ENCODE data around the gene MRGPRF. TPM values are rescaled to one million over a fixed set of nuclear protein-coding genes. Genes with fewer than 3 reads are reported as not detected.
A peak's percentile ranks its signal among the peaks of the same experiment; 100 is the strongest.

Gene MRGPRF
- polyA plus RNA-seq, 4 donors, result 0.81 to 16.9 (median 2.1) TPM

DNA sequence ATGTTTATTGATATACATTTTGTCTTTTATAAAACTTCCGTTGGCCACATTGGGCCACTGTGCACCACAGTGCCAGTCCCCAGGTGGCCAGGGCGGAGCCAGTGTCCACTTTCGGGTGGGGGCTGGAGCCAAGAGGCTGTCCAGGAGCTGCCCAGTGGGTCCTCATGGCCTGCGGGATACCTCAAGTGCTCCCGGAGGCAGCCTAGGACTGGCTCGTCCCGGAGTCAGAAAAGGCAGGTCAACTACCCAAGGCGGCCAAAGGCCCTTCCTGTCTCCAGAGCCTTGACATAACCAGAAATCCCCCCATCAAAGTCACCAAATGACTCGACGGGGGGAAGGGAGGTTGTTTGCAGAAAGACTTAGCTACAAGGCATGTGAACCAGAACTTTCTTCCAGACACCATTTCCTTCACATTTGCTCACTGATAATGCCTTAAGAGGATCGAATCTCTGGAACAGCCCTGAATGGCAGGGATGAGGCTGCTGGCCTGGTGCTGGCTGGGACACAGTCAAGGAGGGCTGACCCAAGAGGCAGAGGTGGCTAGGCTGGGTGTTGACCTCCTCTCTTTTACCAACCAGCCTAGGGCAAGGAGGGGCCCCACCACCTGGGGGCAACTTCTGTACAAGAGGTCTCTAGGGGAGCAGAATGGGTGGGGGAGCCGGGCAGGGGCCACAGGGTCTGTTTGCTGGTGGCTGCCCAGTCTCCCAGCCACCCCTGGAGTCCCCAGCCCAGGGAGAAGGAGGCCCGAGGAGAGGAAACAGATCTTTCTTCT lies 8.4 kb downstream of the MRGPRF start:
- H3K27ac ChIP-seq (ENCODE audit: low read depth in 1 of 3, low read length in 2 of 3), result no peak overlapping the region
- DNase-seq (no peak), FAIRE-seq (no peak)
- H3K27me3 ChIP-seq (ENCODE audit: control insufficient read depth in 3 of 3, insufficient read depth in 3 of 3, low read length in 3 of 3), result peaks cover 0 to 4% (median 2%) of the 10 kb centered on the region in 3 donors
- WGBS, 3 donors, result 69 to 85% (median 82%) methylated on average over 13 of the region's 13 CpGs
- peaks cover 0 to 12% (median 0%) of the 10 kb centered on the region in 3 donors for H3K36me3 ChIP-seq (ENCODE audit: control insufficient read depth in 3 of 3, insufficient read depth in 2 of 3, low read depth in 1 of 3, low read length in 3 of 3)
- H3K4me3 ChIP-seq (ENCODE audit: low read depth in 1 of 3, low read length in 3 of 3), result no peak overlapping the region
- H3K9me3 ChIP-seq (ENCODE audit: control insufficient read depth in 2 of 2, insufficient read depth in 1 of 2, low read depth in 1 of 2, low read length in 1 of 2), result no peaks in the 10 kb centered on the region
- peaks cover 0 to 35% (median 0%) of the 10 kb centered on the region in 3 donors for H3K4me1 ChIP-seq (ENCODE audit: control insufficient read depth in 3 of 3, insufficient read depth in 2 of 3, low read depth in 1 of 3, low read length in 2 of 3)

DNA sequence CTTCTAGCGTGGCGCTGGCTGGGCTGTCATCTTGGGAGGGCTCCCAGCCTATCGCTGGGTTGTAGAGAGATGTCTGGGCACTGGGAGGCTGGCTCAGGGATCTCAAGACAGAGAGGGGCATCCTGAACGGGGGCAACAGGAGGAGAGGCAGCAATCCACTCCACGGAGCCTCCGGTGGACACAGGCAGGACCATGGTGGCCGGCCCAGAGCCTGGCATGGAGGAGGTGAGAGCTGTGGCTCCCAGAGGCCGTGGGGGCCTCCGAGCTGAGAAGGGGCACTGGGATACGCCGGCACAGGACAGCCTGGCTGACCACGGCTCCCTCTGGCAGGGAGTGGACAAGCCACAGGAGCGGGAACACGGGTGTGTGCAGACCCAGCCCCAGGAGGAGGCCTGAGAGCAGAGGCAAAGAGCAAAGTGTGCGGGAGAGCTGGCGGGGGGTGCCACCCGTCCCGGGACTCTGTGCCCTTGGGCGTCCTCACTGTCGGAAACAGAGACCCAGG lies 9.1 kb downstream of the MRGPRF start:
- FAIRE-seq (no peak), DNase-seq (no peak)
- no peaks in the 10 kb centered on the region for H3K9me3 ChIP-seq (ENCODE audit: control insufficient read depth in 2 of 2, insufficient read depth in 1 of 2, low read depth in 1 of 2, low read length in 1 of 2)
- H3K27me3 ChIP-seq (ENCODE audit: control insufficient read depth in 3 of 3, insufficient read depth in 3 of 3, low read length in 3 of 3), result peaks cover 0 to 4% (median 2%) of the 10 kb centered on the region in 3 donors
- H3K36me3 ChIP-seq (ENCODE audit: control insufficient read depth in 3 of 3, insufficient read depth in 2 of 3, low read depth in 1 of 3, low read length in 3 of 3), result peaks cover 0 to 12% (median 0%) of the 10 kb centered on the region in 3 donors
- no peak overlapping the region for H3K27ac ChIP-seq (ENCODE audit: low read depth in 1 of 3, low read length in 2 of 3)
- H3K4me1 ChIP-seq (ENCODE audit: control insufficient read depth in 3 of 3, insufficient read depth in 2 of 3, low read depth in 1 of 3, low read length in 2 of 3), result peaks cover 0 to 31% (median 0%) of the 10 kb centered on the region in 3 donors
- 79 to 89% (median 84%) methylated on average over 20 of the region's 20 CpGs for WGBS, 3 donors
- H3K4me3 ChIP-seq (ENCODE audit: low read depth in 1 of 3, low read length in 3 of 3), result no peak overlapping the region

DNA sequence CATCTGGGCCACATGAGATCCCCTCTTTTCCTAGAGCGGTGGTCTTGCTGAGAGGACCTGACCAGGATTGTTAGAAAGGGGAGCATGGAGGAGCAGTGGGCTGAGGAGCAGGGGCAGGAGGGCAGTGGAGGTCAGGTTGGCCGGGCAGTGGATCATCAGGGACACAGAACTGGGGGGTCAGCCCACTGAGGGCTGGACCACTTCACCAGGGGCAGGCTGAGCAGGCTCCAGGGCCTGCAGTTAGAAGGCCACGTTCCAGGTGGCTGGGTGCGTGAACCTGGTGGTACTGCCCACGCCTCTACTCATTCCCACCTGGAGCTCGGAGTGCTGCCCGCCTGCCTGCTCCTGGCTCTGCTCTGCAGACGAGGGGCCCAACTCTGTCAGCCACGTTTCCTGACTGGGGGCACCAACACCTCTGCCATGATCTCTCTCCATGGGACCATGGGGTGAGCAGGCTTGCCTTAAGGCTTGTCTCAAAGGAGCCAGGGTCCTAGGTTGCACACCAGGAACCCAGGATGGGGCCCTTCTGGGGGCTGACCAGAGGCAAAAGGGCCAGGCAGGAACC lies 9.7 kb downstream of the MRGPRF start:
- 85 to 88% (median 86%) methylated on average over 9 of the region's 9 CpGs for WGBS, 3 donors
- no peak overlapping the region for H3K27ac ChIP-seq (ENCODE audit: low read depth in 1 of 3, low read length in 2 of 3)
- no peaks in the 10 kb centered on the region for H3K9me3 ChIP-seq (ENCODE audit: control insufficient read depth in 2 of 2, insufficient read depth in 1 of 2, low read depth in 1 of 2, low read length in 1 of 2)
- peaks cover 0 to 10% (median 0%) of the 10 kb centered on the region in 3 donors for H3K36me3 ChIP-seq (ENCODE audit: control insufficient read depth in 3 of 3, insufficient read depth in 2 of 3, low read depth in 1 of 3, low read length in 3 of 3)
- peaks cover 0 to 31% (median 0%) of the 10 kb centered on the region in 3 donors for H3K4me1 ChIP-seq (ENCODE audit: control insufficient read depth in 3 of 3, insufficient read depth in 2 of 3, low read depth in 1 of 3, low read length in 2 of 3)
- DNase-seq (no peak), FAIRE-seq (no peak)
- H3K27me3 ChIP-seq (ENCODE audit: control insufficient read depth in 3 of 3, insufficient read depth in 3 of 3, low read length in 3 of 3), result peaks cover 0 to 4% (median 2%) of the 10 kb centered on the region in 3 donors
- H3K4me3 ChIP-seq (ENCODE audit: low read depth in 1 of 3, low read length in 3 of 3), result no peak overlapping the region

DNA sequence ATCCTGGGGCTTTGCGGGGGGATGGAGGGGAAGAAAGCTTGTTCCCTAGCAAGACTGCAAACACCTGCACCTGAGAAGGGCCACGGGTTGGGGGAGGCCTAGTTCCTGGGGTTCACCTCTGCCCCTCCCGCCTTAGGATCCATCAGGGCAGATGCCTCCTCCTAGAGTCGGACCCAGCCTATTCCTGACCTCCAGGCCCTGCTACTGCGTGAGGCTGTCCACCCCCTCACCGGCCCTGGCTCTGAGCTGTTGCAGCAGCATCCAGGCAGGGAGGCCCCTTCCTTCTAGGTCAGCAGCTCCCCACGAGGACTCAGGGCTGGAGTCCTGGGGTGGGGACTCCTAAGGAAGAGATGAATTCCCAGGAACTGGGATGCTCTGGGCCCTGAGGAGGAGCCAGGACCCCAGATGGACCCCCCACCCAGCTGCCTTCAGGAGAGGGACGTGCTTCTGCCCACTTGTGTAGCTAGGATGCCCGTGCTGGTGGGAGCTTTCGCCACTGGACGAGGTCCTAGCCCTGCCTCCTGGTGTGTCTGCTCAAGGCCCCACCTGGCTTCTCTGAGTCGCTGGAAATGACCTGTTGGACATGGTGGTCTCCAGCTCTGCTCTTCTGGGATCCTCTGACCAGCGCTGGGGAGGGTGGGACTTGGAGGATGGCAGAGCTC lies 10.3 kb downstream of the MRGPRF start:
- Histone ChIP-seq H3K27ac (ENCODE audit: low read depth in 1 of 3, low read length in 2 of 3) (peak overlapping the region in 1 of 3 donors; percentile 18), H3K4me3 (ENCODE audit: low read depth in 1 of 3, low read length in 3 of 3) (no peak overlapping the region), H3K27me3 (ENCODE audit: control insufficient read depth in 3 of 3, insufficient read depth in 3 of 3, low read length in 3 of 3) (peaks cover 0 to 4% (median 2%) of the 10 kb centered on the region in 3 donors), H3K4me1 (ENCODE audit: control insufficient read depth in 3 of 3, insufficient read depth in 2 of 3, low read depth in 1 of 3, low read length in 2 of 3) (peaks cover 0 to 31% (median 0%) of the 10 kb centered on the region in 3 donors), H3K36me3 (ENCODE audit: control insufficient read depth in 3 of 3, insufficient read depth in 2 of 3, low read depth in 1 of 3, low read length in 3 of 3) (peaks cover 0 to 9% (median 0%) of the 10 kb centered on the region in 3 donors), H3K9me3 (ENCODE audit: control insufficient read depth in 2 of 2, insufficient read depth in 1 of 2, low read depth in 1 of 2, low read length in 1 of 2) (no peaks in the 10 kb centered on the region)
- DNase-seq (no peak), FAIRE-seq (no peak)
- WGBS, 3 donors, result 74 to 80% (median 79%) methylated on average over 13 of the region's 13 CpGs

DNA sequence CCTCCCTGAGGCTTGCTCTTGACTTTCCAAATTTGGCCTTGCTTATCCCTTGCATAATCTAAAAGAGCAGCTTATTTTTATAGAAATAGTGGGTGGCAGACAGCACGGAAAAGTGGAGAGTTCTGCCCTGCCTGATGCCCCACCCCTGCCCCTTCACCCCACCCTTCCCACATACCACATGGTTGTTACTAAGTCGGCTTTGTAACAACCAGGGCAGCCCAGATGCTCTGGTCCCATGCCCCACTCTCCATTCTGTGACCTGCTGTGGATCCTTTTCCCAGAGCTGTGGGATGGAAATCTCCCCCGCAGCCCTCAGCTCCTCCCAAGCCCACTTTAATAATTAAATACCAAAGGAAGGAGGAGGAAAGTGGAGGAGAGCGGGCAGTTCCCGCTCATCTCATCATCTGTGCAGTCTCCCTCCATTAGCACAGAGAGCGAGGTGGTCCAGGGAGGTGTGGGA lies 10.9 kb downstream of the MRGPRF start:
- H3K4me3 ChIP-seq (ENCODE audit: low read depth in 1 of 3, low read length in 3 of 3), result no peak overlapping the region
- no peaks in the 10 kb centered on the region for H3K9me3 ChIP-seq (ENCODE audit: control insufficient read depth in 2 of 2, insufficient read depth in 1 of 2, low read depth in 1 of 2, low read length in 1 of 2)
- DNase-seq (no peak), FAIRE-seq (no peak)
- peak overlapping the region in 1 of 3 donors; percentile 18 for H3K27ac ChIP-seq (ENCODE audit: low read depth in 1 of 3, low read length in 2 of 3)
- H3K27me3 ChIP-seq (ENCODE audit: control insufficient read depth in 3 of 3, insufficient read depth in 3 of 3, low read length in 3 of 3), result peaks cover 0 to 4% (median 2%) of the 10 kb centered on the region in 3 donors
- H3K36me3 ChIP-seq (ENCODE audit: control insufficient read depth in 3 of 3, insufficient read depth in 2 of 3, low read depth in 1 of 3, low read length in 3 of 3), result peaks cover 0 to 9% (median 0%) of the 10 kb centered on the region in 3 donors
- WGBS, 3 donors, result 62 to 76% (median 73%) methylated on average over 6 of the region's 6 CpGs
- peaks cover 0 to 26% (median 0%) of the 10 kb centered on the region in 3 donors for H3K4me1 ChIP-seq (ENCODE audit: control insufficient read depth in 3 of 3, insufficient read depth in 2 of 3, low read depth in 1 of 3, low read length in 2 of 3)

DNA sequence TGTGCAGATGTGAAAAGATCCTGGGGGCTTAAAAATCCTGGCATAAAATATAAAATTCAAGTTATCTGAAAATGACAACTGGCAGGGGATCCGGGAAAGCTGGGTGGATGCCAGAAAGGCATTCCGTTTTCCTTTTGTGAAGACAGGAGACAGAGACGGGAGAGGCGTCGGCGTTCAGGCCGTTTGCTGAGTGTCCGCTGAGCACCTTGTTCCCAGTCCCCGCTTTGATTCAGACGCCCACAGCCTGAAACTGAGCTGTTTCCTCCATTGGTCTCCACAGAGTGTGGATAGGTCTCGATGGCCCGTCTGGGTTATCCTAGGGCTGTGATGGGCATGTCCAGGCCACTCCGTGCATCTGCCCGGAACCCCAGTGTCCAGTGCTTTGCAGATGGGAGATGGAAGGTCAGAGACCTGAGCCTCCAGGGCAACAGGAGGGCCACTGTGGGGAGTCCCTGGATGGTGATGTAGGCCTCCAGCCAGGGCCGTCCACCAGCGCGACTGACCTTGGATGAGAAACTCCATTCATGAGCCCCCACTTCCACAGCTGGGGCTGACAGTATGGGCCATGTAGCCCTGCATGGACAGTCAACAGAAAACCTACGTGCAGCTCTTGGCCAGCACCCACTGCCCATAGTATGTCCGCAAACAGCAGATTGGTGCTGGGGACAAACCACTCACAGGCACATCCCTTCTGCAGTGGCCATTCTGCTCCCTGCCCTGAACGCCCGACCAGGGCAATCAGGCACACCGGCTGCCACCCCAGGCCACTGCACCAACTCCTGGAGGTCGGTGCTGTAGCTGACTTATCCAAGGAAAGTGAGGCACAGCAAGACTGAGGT lies 11.6 kb downstream of the MRGPRF start:
- 80 to 85% (median 82%) methylated on average over 23 of the region's 23 CpGs for WGBS, 3 donors
- H3K9me3 ChIP-seq (ENCODE audit: control insufficient read depth in 2 of 2, insufficient read depth in 1 of 2, low read depth in 1 of 2, low read length in 1 of 2), result no peaks in the 10 kb centered on the region
- no peak overlapping the region for H3K4me3 ChIP-seq (ENCODE audit: low read depth in 1 of 3, low read length in 3 of 3)
- peaks cover 0 to 9% (median 0%) of the 10 kb centered on the region in 3 donors for H3K36me3 ChIP-seq (ENCODE audit: control insufficient read depth in 3 of 3, insufficient read depth in 2 of 3, low read depth in 1 of 3, low read length in 3 of 3)
- H3K4me1 ChIP-seq (ENCODE audit: control insufficient read depth in 3 of 3, insufficient read depth in 2 of 3, low read depth in 1 of 3, low read length in 2 of 3), result peaks cover 0 to 21% (median 0%) of the 10 kb centered on the region in 3 donors
- peak overlapping the region in 2 of 3 donors; percentile 57 to 60 for H3K27ac ChIP-seq (ENCODE audit: low read depth in 1 of 3, low read length in 2 of 3)
- H3K27me3 ChIP-seq (ENCODE audit: control insufficient read depth in 3 of 3, insufficient read depth in 3 of 3, low read length in 3 of 3), result peaks cover 0 to 4% (median 2%) of the 10 kb centered on the region in 3 donors
- DNase-seq (no peak), FAIRE-seq (no peak)

DNA sequence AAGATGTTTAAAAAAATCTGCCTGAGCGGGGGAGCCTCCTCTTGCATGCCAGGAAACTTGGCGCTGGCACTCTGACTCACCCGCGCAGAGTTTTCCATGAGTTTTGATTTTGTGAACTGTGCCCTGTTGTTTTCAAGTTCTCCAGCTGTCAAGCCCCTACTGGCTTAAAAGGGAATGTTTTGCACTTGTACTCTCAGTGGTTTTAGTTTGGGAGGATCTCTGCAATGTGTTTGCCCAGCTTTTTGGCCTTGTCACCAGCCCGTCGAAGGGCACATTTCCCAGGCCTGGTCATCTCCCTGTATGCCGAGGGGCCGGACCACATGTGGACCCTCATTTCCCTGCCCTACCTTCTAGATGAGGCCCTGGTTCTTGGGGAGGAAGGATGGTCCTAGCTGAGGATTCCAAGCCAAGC lies 12.2 kb downstream of the MRGPRF start:
- DNase-seq, result peak; percentile 9 to 35
- FAIRE-seq, result no peak

More for the DNA sequence above, 12.2 kb downstream of the MRGPRF start:
- 39 to 59% (median 49%) methylated on average over 8 of the region's 8 CpGs for WGBS, 3 donors
- peak overlapping the region in 2 of 3 donors; percentile 57 to 60 for H3K27ac ChIP-seq (ENCODE audit: low read depth in 1 of 3, low read length in 2 of 3)
- no peak overlapping the region for H3K4me3 ChIP-seq (ENCODE audit: low read depth in 1 of 3, low read length in 3 of 3)
- no peaks in the 10 kb centered on the region for H3K9me3 ChIP-seq (ENCODE audit: control insufficient read depth in 2 of 2, insufficient read depth in 1 of 2, low read depth in 1 of 2, low read length in 1 of 2)
- peaks cover 0 to 9% (median 0%) of the 10 kb centered on the region in 3 donors for H3K36me3 ChIP-seq (ENCODE audit: control insufficient read depth in 3 of 3, insufficient read depth in 2 of 3, low read depth in 1 of 3, low read length in 3 of 3)
- H3K4me1 ChIP-seq (ENCODE audit: control insufficient read depth in 3 of 3, insufficient read depth in 2 of 3, low read depth in 1 of 3, low read length in 2 of 3), result peaks cover 0 to 15% (median 0%) of the 10 kb centered on the region in 3 donors
- peaks cover 0 to 4% (median 2%) of the 10 kb centered on the region in 3 donors for H3K27me3 ChIP-seq (ENCODE audit: control insufficient read depth in 3 of 3, insufficient read depth in 3 of 3, low read length in 3 of 3)
